H1 (cell line): Measurements from ENCODE around the gene F7. TPM values are rescaled to one million over a fixed set of nuclear protein-coding genes. Genes with fewer than 3 reads are reported as not detected.

Experiments used
- EP300 ChIP-seq, 2 experiments: IDR thresholded peaks; 1 replicate in 1 of 2; 2 replicates in 1 of 2; pipeline ENCODE4 v1.6.1; 2011 to 2012; ENCODE audit warnings: low read depth in 2 of 2, low read length in 2 of 2, mild to moderate bottlenecking in 2 of 2, borderline replicate concordance in 1 of 2, inconsistent platforms in 1 of 2, moderate library complexity in 1 of 2
- FOSL1 ChIP-seq: IDR thresholded peaks from 2 replicates; pipeline ENCODE4 v1.6.1; 2011; ENCODE audit warnings: mild to moderate bottlenecking, low read depth, low read length, moderate library complexity; ENCODE audit not compliant: insufficient read depth
- RFX5 ChIP-seq: IDR thresholded peaks from 2 replicates; pipeline ENCODE4 v1.6.1; 2011; ENCODE audit warnings: low read depth, low read length, improper control_type of control experiment, borderline replicate concordance
- polyA plus RNA-seq, 7 experiments: library from polyadenylated mRNA; depleted of rRNA in 3 of 7; stranded (reverse) in 5 of 7; unstranded in 2 of 7; fragments of >200 nt in 5 of 7; fragments of 200-250 nt in 2 of 7; gene quantifications; 1 replicate in 5 of 7; 2 replicates in 1 of 7; 4 replicates in 1 of 7; pipeline versions ENCODE4 v1.2.1 to v1.2.3, GENCODE V29; 2011 to 2013; ENCODE audit warnings: missing spikeins in 2 of 7, mixed read lengths in 2 of 7
- total RNA-seq: library from RNA; stranded (reverse); fragmentation: NEBNext Ultra II Directional; extraction: Animal tissue kit (Norgen Biotek cat#: 25700); gene quantifications from 2 replicates; pipeline ENCODE4 v1.2.1, GENCODE V29; 2021

The F7 gene
- total and polyA plus RNA-seq, 2 of the 8 experiments (the other 6 are each of a cell fraction or from before 2014, with no cell fraction given) = 0.43 to 0.98 TPM

DNA sequence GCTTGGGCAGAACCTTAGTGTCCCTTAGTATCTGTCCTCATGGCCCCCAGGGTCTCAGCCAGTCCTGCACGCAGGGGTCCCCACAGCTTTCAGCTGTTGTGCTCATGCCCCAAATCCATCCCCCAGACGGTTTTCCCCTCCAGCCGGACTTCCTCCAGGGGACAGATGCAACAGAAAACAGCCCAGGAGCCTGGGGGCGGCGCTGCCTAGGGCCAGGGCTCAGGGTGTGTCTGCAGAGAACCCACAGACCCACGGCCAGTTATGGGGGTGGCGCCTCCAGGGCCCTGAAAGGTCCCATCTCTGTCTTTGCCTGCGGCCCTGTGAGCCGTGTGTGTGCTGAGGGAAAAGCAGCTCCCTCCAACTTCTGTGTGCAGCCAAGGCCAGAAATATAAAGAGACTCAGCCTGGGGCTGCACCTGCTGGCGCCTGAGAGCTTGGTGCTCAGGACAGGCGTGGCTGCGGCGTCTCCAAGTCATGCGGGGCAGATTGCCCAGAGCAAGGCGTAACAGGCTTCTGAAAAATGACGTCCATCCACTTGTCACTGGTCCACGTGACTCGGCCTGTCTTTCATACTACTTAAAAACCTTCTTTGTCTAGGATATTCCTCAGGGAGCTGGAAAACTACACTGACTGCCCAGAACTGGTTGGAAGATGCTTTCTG, 22.1 kb upstream of the F7 start (continued):
- TF ChIP-seq FOSL1 (no peak), RFX5 (no peak), EP300 (IDR thresholded peaks at IDR 0.05; ENCODE audit: borderline replicate concordance in 1 of 2, low read depth in 2 of 2, low read length in 2 of 2) (no peak)
